ENCODE results near the gene ARRDC4.
"Not testable (repeated sequence)": the region's sequence is repeated elsewhere in the genome, so short reads cannot be mapped to it uniquely, and the experiment has no call there.

The ARRDC4 gene

DNA sequence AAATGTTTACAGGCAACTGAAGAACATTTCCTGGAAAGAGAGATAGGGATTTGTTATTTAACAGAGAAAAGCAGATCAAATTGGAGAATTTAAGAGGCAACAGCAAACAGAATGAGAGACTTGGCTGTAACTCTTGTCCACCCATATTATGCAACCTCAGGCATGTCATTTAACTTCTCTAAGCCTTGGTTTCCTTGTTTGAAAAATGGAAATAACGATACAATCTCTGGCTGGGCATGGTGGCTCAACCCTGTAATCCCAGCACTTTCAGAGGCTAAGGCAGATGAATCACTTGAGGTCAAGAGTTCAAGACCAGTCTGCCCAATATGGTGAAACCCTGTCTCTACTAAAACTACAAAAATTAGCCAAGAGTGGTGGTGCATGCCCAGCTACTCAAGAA is 23.7 kb downstream of the ARRDC4 start:
- 61% methylated on average over 1 of the region's 1 CpG for WGBS
- no peaks in the 10 kb centered on the region for H3K36me3 ChIP-seq (ENCODE audit: control insufficient read depth in 1 of 2, insufficient read depth in 2 of 2, low read depth in 1 of 2, low read length in 2 of 2)
- H3K4me1 ChIP-seq (ENCODE audit: control insufficient read depth, insufficient read depth, low read depth, low read length), result no peaks in the 10 kb centered on the region
- no peak overlapping the region for H3K23ac ChIP-seq (ENCODE audit: low read length in 2 of 2)
- no peak overlapping the region for H2BK120ac ChIP-seq (ENCODE audit: low read depth, low read length)
- DNase-seq, result peak; percentile 14
- H3K4me2 ChIP-seq (ENCODE audit: low read length, poor library complexity, severe bottlenecking), result no peak overlapping the region
- no peak overlapping the region for H2BK15ac ChIP-seq (ENCODE audit: low read depth, poor library complexity, severe bottlenecking)
- H3K27me3 ChIP-seq (ENCODE audit: control insufficient read depth in 1 of 2, insufficient read depth in 1 of 2, low read length in 2 of 2), result no peaks in the 10 kb centered on the region
- no peak overlapping the region for H3K27ac ChIP-seq (ENCODE audit: low read length, poor library complexity, severe bottlenecking)
- no peak overlapping the region for H3K14ac ChIP-seq (ENCODE audit: low read length in 2 of 2)
- H3K4ac ChIP-seq (ENCODE audit: low read depth in 1 of 2, low read length in 2 of 2), result no peak overlapping the region
- H2AFZ ChIP-seq (ENCODE audit: low read depth, low read length), result no peak overlapping the region
- no peak overlapping the region for H3K18ac ChIP-seq (ENCODE audit: low read depth in 1 of 2, low read length in 2 of 2)
- H3K79me1 ChIP-seq (replicated peaks; ENCODE audit: low read length, poor library complexity, severe bottlenecking), result no peaks in the 10 kb centered on the region
- H3K9ac ChIP-seq (ENCODE audit: low read length), result no peak overlapping the region
- H2AK5ac ChIP-seq (ENCODE audit: low read length, severe bottlenecking), result no peak overlapping the region
- H3K4me3 ChIP-seq (ENCODE audit: insufficient read depth in 1 of 2, low read depth in 1 of 2, low read length in 2 of 2), result no peak overlapping the region
- H2BK5ac ChIP-seq (ENCODE audit: low read depth, low read length, poor library complexity, severe bottlenecking), result no peak overlapping the region
- H4K8ac ChIP-seq (ENCODE audit: low read length), result no peak overlapping the region
- H2BK12ac ChIP-seq (ENCODE audit: low read length in 2 of 2), result no peak overlapping the region
- no peak overlapping the region for H4K91ac ChIP-seq (ENCODE audit: low read length)
- H3K9me3 ChIP-seq (ENCODE audit: control insufficient read depth, low read length), result no peaks in the 10 kb centered on the region

DNA sequence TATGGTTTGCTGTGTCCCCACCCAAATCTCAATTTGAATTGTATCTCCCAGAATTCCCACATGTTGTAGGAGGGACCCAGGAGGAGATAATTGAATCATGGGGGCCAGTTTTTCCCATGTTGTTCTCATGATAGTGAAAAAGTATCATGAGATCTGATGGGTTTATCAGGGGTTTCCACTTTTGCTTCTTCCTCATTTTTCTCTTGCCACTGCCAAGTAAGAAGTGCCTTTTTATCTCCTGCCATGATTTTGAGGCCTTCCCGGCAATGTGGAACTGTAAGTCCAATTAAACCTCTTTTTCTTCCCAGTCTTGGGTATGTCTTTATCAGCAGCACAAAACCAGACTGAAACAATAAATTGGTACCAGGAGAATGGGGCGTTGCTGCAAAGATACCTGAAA is 25.5 kb downstream of the ARRDC4 start:
- H3K27me3 ChIP-seq (ENCODE audit: control insufficient read depth in 1 of 2, insufficient read depth in 1 of 2, low read length in 2 of 2); H3K36me3 ChIP-seq (ENCODE audit: control insufficient read depth in 1 of 2, insufficient read depth in 2 of 2, low read depth in 1 of 2, low read length in 2 of 2); H4K8ac ChIP-seq (ENCODE audit: low read length); H3K4me2 ChIP-seq (ENCODE audit: low read length, poor library complexity, severe bottlenecking); DNase-seq; H3K79me1 ChIP-seq (replicated peaks; ENCODE audit: low read length, poor library complexity, severe bottlenecking); H2BK120ac ChIP-seq (ENCODE audit: low read depth, low read length); H2BK5ac ChIP-seq (ENCODE audit: low read depth, low read length, poor library complexity, severe bottlenecking); H2AK5ac ChIP-seq (ENCODE audit: low read length, severe bottlenecking); H4K91ac ChIP-seq (ENCODE audit: low read length); H3K4me1 ChIP-seq (ENCODE audit: control insufficient read depth, insufficient read depth, low read depth, low read length); H3K9ac ChIP-seq (ENCODE audit: low read length); H3K27ac ChIP-seq (ENCODE audit: low read length, poor library complexity, severe bottlenecking); H3K14ac ChIP-seq (ENCODE audit: low read length in 2 of 2); H2BK15ac ChIP-seq (ENCODE audit: low read depth, poor library complexity, severe bottlenecking); H3K4me3 ChIP-seq (ENCODE audit: insufficient read depth in 1 of 2, low read depth in 1 of 2, low read length in 2 of 2); H3K9me3 ChIP-seq (ENCODE audit: control insufficient read depth, low read length); H3K23ac ChIP-seq (ENCODE audit: low read length in 2 of 2); H2AFZ ChIP-seq (ENCODE audit: low read depth, low read length); H3K4ac ChIP-seq (ENCODE audit: low read depth in 1 of 2, low read length in 2 of 2); H2BK12ac ChIP-seq (ENCODE audit: low read length in 2 of 2); H3K18ac ChIP-seq (ENCODE audit: low read depth in 1 of 2, low read length in 2 of 2): not testable (repeated sequence)
- WGBS, result 74% methylated on average over 2 of the region's 2 CpGs

DNA sequence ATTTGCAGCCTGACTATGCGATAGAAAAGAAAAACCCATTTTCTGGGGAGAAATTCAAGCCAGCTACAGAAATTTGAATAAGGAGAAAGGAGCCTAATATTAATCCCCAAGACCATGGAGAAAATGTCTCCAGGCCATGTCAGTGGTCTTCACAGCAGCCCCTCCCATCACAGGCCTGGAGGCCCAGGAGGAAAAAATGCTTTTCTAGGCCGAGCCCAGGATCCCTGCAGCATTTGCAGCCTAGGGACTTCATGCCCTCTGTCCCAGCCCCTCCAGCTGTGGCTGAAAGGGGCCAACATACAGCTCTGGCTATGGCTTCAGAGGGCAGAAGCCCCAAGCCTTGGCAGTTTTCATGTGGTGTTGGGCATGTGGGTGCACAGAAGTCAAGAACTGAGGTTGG is 26.3 kb downstream of the ARRDC4 start:
- Histone ChIP-seq H2AFZ (ENCODE audit: low read depth, low read length) (no peak overlapping the region), H3K18ac (ENCODE audit: low read depth in 1 of 2, low read length in 2 of 2) (no peak overlapping the region), H4K8ac (ENCODE audit: low read length) (no peak overlapping the region), H2BK5ac (ENCODE audit: low read depth, low read length, poor library complexity, severe bottlenecking) (no peak overlapping the region), H3K14ac (ENCODE audit: low read length in 2 of 2) (no peak overlapping the region), H2AK5ac (ENCODE audit: low read length, severe bottlenecking) (no peak overlapping the region), H2BK120ac (ENCODE audit: low read depth, low read length) (no peak overlapping the region), H3K4me1 (ENCODE audit: control insufficient read depth, insufficient read depth, low read depth, low read length) (no peaks in the 10 kb centered on the region), H3K27ac (ENCODE audit: low read length, poor library complexity, severe bottlenecking) (no peak overlapping the region), H3K9me3 (ENCODE audit: control insufficient read depth, low read length) (no peaks in the 10 kb centered on the region), H3K4ac (ENCODE audit: low read depth in 1 of 2, low read length in 2 of 2) (no peak overlapping the region), H3K4me3 (ENCODE audit: insufficient read depth in 1 of 2, low read depth in 1 of 2, low read length in 2 of 2) (no peak overlapping the region), H3K9ac (ENCODE audit: low read length) (no peak overlapping the region), H3K27me3 (ENCODE audit: control insufficient read depth in 1 of 2, insufficient read depth in 1 of 2, low read length in 2 of 2) (no peaks in the 10 kb centered on the region), H3K4me2 (ENCODE audit: low read length, poor library complexity, severe bottlenecking) (no peak overlapping the region), H3K36me3 (ENCODE audit: control insufficient read depth in 1 of 2, insufficient read depth in 2 of 2, low read depth in 1 of 2, low read length in 2 of 2) (no peaks in the 10 kb centered on the region), H3K79me1 (replicated peaks; ENCODE audit: low read length, poor library complexity, severe bottlenecking) (no peaks in the 10 kb centered on the region), H2BK12ac (ENCODE audit: low read length in 2 of 2) (no peak overlapping the region), H2BK15ac (ENCODE audit: low read depth, poor library complexity, severe bottlenecking) (no peak overlapping the region), H3K23ac (ENCODE audit: low read length in 2 of 2) (no peak overlapping the region), H4K91ac (ENCODE audit: low read length) (no peak overlapping the region)
- 76% methylated on average over 2 of the region's 2 CpGs for WGBS
- no peak for DNase-seq

DNA sequence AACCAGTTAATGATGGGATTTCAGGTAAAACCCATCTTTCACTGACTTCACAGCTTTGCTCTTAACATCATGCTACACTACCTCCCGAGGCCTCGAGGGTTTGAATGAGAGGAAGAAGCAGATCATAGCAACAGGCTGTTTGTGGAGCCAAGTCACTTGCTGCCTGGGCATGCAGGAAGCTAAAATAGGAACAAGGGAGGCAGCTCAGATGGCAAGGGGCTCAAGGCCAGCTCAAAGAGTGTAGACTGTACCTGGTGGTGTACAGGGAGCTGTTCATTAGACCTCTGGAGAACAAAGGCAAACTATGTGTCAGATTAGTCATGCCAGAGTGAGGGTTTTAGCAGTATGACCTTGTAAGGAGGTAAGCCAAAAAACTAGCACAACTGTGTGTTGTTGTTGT is 28.8 kb downstream of the ARRDC4 start:
- no peak overlapping the region for H3K18ac ChIP-seq (ENCODE audit: low read depth in 1 of 2, low read length in 2 of 2)
- no peaks in the 10 kb centered on the region for H3K36me3 ChIP-seq (ENCODE audit: control insufficient read depth in 1 of 2, insufficient read depth in 2 of 2, low read depth in 1 of 2, low read length in 2 of 2)
- no peak overlapping the region for H3K4me3 ChIP-seq (ENCODE audit: insufficient read depth in 1 of 2, low read depth in 1 of 2, low read length in 2 of 2)
- H2AFZ ChIP-seq (ENCODE audit: low read depth, low read length), result no peak overlapping the region
- 54% methylated on average over 2 of the region's 2 CpGs for WGBS
- no peaks in the 10 kb centered on the region for H3K79me1 ChIP-seq (replicated peaks; ENCODE audit: low read length, poor library complexity, severe bottlenecking)
- H2BK15ac ChIP-seq (ENCODE audit: low read depth, poor library complexity, severe bottlenecking), result no peak overlapping the region
- H3K4ac ChIP-seq (ENCODE audit: low read depth in 1 of 2, low read length in 2 of 2), result no peak overlapping the region
- H2BK5ac ChIP-seq (ENCODE audit: low read depth, low read length, poor library complexity, severe bottlenecking), result no peak overlapping the region
- H2BK12ac ChIP-seq (ENCODE audit: low read length in 2 of 2), result no peak overlapping the region
- no peak overlapping the region for H3K9ac ChIP-seq (ENCODE audit: low read length)
- no peak for DNase-seq
- H3K4me1 ChIP-seq (ENCODE audit: control insufficient read depth, insufficient read depth, low read depth, low read length), result no peaks in the 10 kb centered on the region
- H3K14ac ChIP-seq (ENCODE audit: low read length in 2 of 2), result no peak overlapping the region
- H3K23ac ChIP-seq (ENCODE audit: low read length in 2 of 2), result no peak overlapping the region
- no peak overlapping the region for H4K91ac ChIP-seq (ENCODE audit: low read length)
- H2AK5ac ChIP-seq (ENCODE audit: low read length, severe bottlenecking), result no peak overlapping the region
- H4K8ac ChIP-seq (ENCODE audit: low read length), result no peak overlapping the region
- no peak overlapping the region for H2BK120ac ChIP-seq (ENCODE audit: low read depth, low read length)
- H3K9me3 ChIP-seq (ENCODE audit: control insufficient read depth, low read length), result no peaks in the 10 kb centered on the region
- H3K27ac ChIP-seq (ENCODE audit: low read length, poor library complexity, severe bottlenecking), result no peak overlapping the region
- no peak overlapping the region for H3K4me2 ChIP-seq (ENCODE audit: low read length, poor library complexity, severe bottlenecking)
- H3K27me3 ChIP-seq (ENCODE audit: control insufficient read depth in 1 of 2, insufficient read depth in 1 of 2, low read length in 2 of 2), result no peaks in the 10 kb centered on the region

All from mesenchymal stem cell (in vitro differentiated cells and primary cell).